Common myeloid progenitor, CD34-positive (primary cell): ENCODE results near the gene VSIG10L.
A peak's percentile ranks its signal among the peaks of the same experiment; 100 is the strongest.

ENCODE experiments used
- CTCF ChIA-PET: fragments of 350-600 bp; sonication (Branson Sonifier 250); formaldehyde crosslinking; loops from one replicate; lab custom pipeline; 2021; ENCODE audit warnings: antibody characterized with exemption; lab: Charles Lee
- POLR2A ChIA-PET: fragments of 350-600 bp; sonication (Branson Sonifier 250); formaldehyde crosslinking; loops from one replicate; lab custom pipeline; 2021; ENCODE audit warnings: antibody characterized with exemption; lab: Charles Lee
- DNase-seq, 3 donors: peaks; one replicate each; pipeline versions ENCODE4 v3.0.0 to v3.0.0-alpha.2; 2013
- H3K27ac ChIP-seq, 2 experiments: 1 replicate in 1 of 2; 2 replicates in 1 of 2; pipeline ENCODE4 v1.7.0; 2013; ENCODE audit warnings: inconsistent platforms in 2 of 2, low read length in 2 of 2, mild to moderate bottlenecking in 2 of 2, low read depth in 1 of 2, moderate library complexity in 1 of 2; ENCODE audit not compliant: severe bottlenecking in 2 of 2, insufficient read depth in 1 of 2, poor library complexity in 1 of 2
- H3K27me3 ChIP-seq, 5 experiments: replicated peaks in 2 of 5; 1 replicate in 3 of 5; 2 replicates in 2 of 5; pipeline versions ENCODE4 v1.6.1 to v1.7.0; 2013; ENCODE audit warnings: low read length in 4 of 5, mild to moderate bottlenecking in 2 of 5, moderate library complexity in 2 of 5, inconsistent platforms in 1 of 5; ENCODE audit not compliant: insufficient read depth in 5 of 5, control insufficient read depth in 4 of 5
- H3K36me3 ChIP-seq, 4 experiments: 1 replicate in 2 of 4; 2 replicates in 2 of 4; pipeline versions ENCODE4 v1.6.1 to v1.7.0; 2013; ENCODE audit warnings: low read length in 3 of 4, control low read depth in 1 of 4, mild to moderate bottlenecking in 1 of 4; ENCODE audit not compliant: control insufficient read depth in 4 of 4, insufficient read depth in 4 of 4
- H3K4me1 ChIP-seq, 4 experiments: 1 replicate in 3 of 4; 2 replicates in 1 of 4; pipeline versions ENCODE4 v1.6.1 to v1.7.1; 2013; ENCODE audit warnings: low read length in 3 of 4, mild to moderate bottlenecking in 3 of 4, control low read depth in 1 of 4, inconsistent platforms in 1 of 4, moderate library complexity in 1 of 4; ENCODE audit not compliant: control insufficient read depth in 4 of 4, insufficient read depth in 4 of 4; ENCODE audit errors: control extremely low read depth in 1 of 4
- H3K4me3 ChIP-seq, 7 experiments: 1 replicate in 4 of 7; 2 replicates in 3 of 7; pipeline versions ENCODE4 v1.5.1 to v1.7.0; 2013; ENCODE audit warnings: mild to moderate bottlenecking in 7 of 7, low read length in 6 of 7, moderate library complexity in 6 of 7, inconsistent platforms in 2 of 7, low read depth in 2 of 7, control low read depth in 1 of 7; ENCODE audit not compliant: insufficient read depth in 4 of 7, control insufficient read depth in 1 of 7; ENCODE audit errors: extremely low read depth in 1 of 7
- H3K9me3 ChIP-seq, 5 experiments: 1 replicate in 4 of 5; 2 replicates in 1 of 5; pipeline versions ENCODE4 v1.6.1 to v1.7.1; 2013; ENCODE audit warnings: low read length in 4 of 5, mild to moderate bottlenecking in 2 of 5, inconsistent platforms in 1 of 5, low read depth in 1 of 5, moderate library complexity in 1 of 5; ENCODE audit not compliant: control insufficient read depth in 4 of 5, insufficient read depth in 2 of 5; ENCODE audit errors: control extremely low read depth in 1 of 5
- WGBS: methylation state at CpG from one replicate; pipeline ENCODE4 v1.1.5; 2013; ENCODE audit not compliant: insufficient coverage; 5-methylcytosine and 5-hydroxymethylcytosine counted together

The VSIG10L gene

GRCh38 chr19:51346742-51347141, 4.8 kb upstream of the VSIG10L start:
- POLR2A ChIA-PET, result no interaction called here
- Histone ChIP-seq H3K27ac (no peak overlapping the region), H3K4me3 (no peak overlapping the region), H3K4me1 (no peaks in the 10 kb centered on the region), H3K36me3 (peaks cover 5 to 55% (median 32%) of the 10 kb centered on the region in 4 experiments), H3K9me3 (no peaks in the 10 kb centered on the region), H3K27me3 (no peaks in the 10 kb centered on the region)
- no peak for DNase-seq
- CTCF ChIA-PET, result no interaction called here
- 94% methylated on average over 10 of the region's 17 CpGs for WGBS

- CTCF ChIA-PET, result interaction anchor here (1.5 to 1.8 kb wide), 2 partner anchors 11 to 57 kb away, joined by 3 read pairs; no protein-coding TSS in a partner anchor
- 95% methylated on average over 9 of the region's 9 CpGs for WGBS
- no peak overlapping the region for H3K27ac ChIP-seq
- no peak overlapping the region for H3K4me3 ChIP-seq
- H3K4me1 ChIP-seq, result peaks cover 0 to 5% (median 4%) of the 10 kb centered on the region in 4 experiments
- no peaks in the 10 kb centered on the region for H3K9me3 ChIP-seq
- DNase-seq, result no peak
- POLR2A ChIA-PET, result interaction anchor here (0.6 kb wide), 1 partner anchor 14 kb away, joined by 6 read pairs; no protein-coding TSS in a partner anchor
- peaks cover 0 to 14% (median 4%) of the 10 kb centered on the region in 5 experiments for H3K27me3 ChIP-seq
- H3K36me3 ChIP-seq, result peaks cover 5 to 40% (median 21%) of the 10 kb centered on the region in 4 experiments
Measured at GRCh38 chr19:51345076-51345620, 3.2 kb upstream of the VSIG10L start.

GRCh38 chr19:51342631-51343569, 961 bp upstream of the VSIG10L start:
- H3K4me1 ChIP-seq, result peaks cover 0 to 22% (median 20%) of the 10 kb centered on the region in 4 experiments
- no peak overlapping the region for H3K4me3 ChIP-seq
- ChIA-PET POLR2A (interaction anchor here (0.6 kb wide), 1 partner anchor 326 kb away, joined by 8 read pairs; no protein-coding TSS in a partner anchor), CTCF (interaction anchor here (1.0 to 2.4 kb wide), 10 partner anchors 11 to 187 kb away, joined by 3 to 8 read pairs (median 4); no protein-coding TSS in a partner anchor)
- no peak for DNase-seq
- no peak overlapping the region for H3K27ac ChIP-seq
- no peaks in the 10 kb centered on the region for H3K9me3 ChIP-seq
- H3K27me3 ChIP-seq, result peaks cover 0 to 18% (median 4%) of the 10 kb centered on the region in 5 experiments
- 63% methylated on average over 8 of the region's 9 CpGs for WGBS
- peaks cover 5 to 32% (median 19%) of the 10 kb centered on the region in 4 experiments for H3K36me3 ChIP-seq

- POLR2A ChIA-PET, result no interaction called here
- H3K27me3 ChIP-seq, result peaks cover 0 to 18% (median 4%) of the 10 kb centered on the region in 5 experiments
- CTCF ChIA-PET, result interaction anchor here (0.8 to 2.6 kb wide), 10 partner anchors 9 to 98 kb away, joined by 3 to 11 read pairs (median 4); partner anchors contain the start of gene ETFB
- DNase-seq, result no peak
- peaks cover 2 to 16% (median 10%) of the 10 kb centered on the region in 4 experiments for H3K36me3 ChIP-seq
- no peak overlapping the region for H3K27ac ChIP-seq
- no peaks in the 10 kb centered on the region for H3K9me3 ChIP-seq
- H3K4me3 ChIP-seq, result no peak overlapping the region
- 96% methylated on average over 18 of the region's 18 CpGs for WGBS
- H3K4me1 ChIP-seq, result peaks cover 0 to 22% (median 21%) of the 10 kb centered on the region in 4 experiments
Measured at GRCh38 chr19:51341066-51341465, 873 bp downstream of the VSIG10L start.

GRCh38 chr19:51339687-51340656, 2.0 kb downstream of the VSIG10L start:
- Histone ChIP-seq H3K27me3 (peaks cover 0 to 18% (median 4%) of the 10 kb centered on the region in 5 experiments), H3K9me3 (no peaks in the 10 kb centered on the region), H3K4me1 (peaks cover 0 to 22% (median 21%) of the 10 kb centered on the region in 4 experiments), H3K27ac (peak overlapping the region in 1 of 2 experiments; percentile 43), H3K4me3 (peak overlapping the region; percentile 39 to 83 (median 74)), H3K36me3 (peaks cover 1 to 6% (median 4%) of the 10 kb centered on the region in 4 experiments)
- peak; percentile 91 to 93 (median 92) for DNase-seq
- WGBS, result 2% methylated on average over 83 of the region's 107 CpGs
- CTCF ChIA-PET, result interaction anchor here (0.7 to 2.6 kb wide), 11 partner anchors 12 to 321 kb away, joined by 3 to 11 read pairs (median 5); partner anchors contain the start of gene ETFB
- POLR2A ChIA-PET, result interaction anchor here (1.3 kb wide), 1 partner anchor 26 kb away, joined by 5 read pairs; no protein-coding TSS in a partner anchor

- 0% methylated on average over 10 of the region's 10 CpGs for WGBS
- peaks cover 0 to 22% (median 21%) of the 10 kb centered on the region in 4 experiments for H3K4me1 ChIP-seq
- H3K27ac ChIP-seq, result peak overlapping the region in 1 of 2 experiments; percentile 43
- H3K4me3 ChIP-seq, result peak overlapping the region; percentile 39 to 83 (median 74)
- ChIA-PET CTCF (interaction anchor here (0.7 to 2.1 kb wide), 6 partner anchors 11 to 322 kb away, joined by 4 to 7 read pairs (median 5); no protein-coding TSS in a partner anchor), POLR2A (interaction anchor here (1.3 kb wide), 1 partner anchor 26 kb away, joined by 5 read pairs; no protein-coding TSS in a partner anchor)
- no peaks in the 10 kb centered on the region for H3K36me3 ChIP-seq
- H3K9me3 ChIP-seq, result no peaks in the 10 kb centered on the region
- peaks cover 0 to 18% (median 4%) of the 10 kb centered on the region in 5 experiments for H3K27me3 ChIP-seq
- no peak for DNase-seq
Measured at GRCh38 chr19:51339313-51339686, 2.6 kb downstream of the VSIG10L start.
